ENCODE results near the gene HIVEP1. TPM values are rescaled to one million over a fixed set of nuclear protein-coding genes. Genes with fewer than 3 reads are reported as not detected.

HIVEP1 gene
- polyA plus RNA-seq, 3 donors, result 1.7 to 8.7 (median 2.7) TPM

GRCh38 chr6:12060780-12061609, 48.9 kb downstream of the HIVEP1 start:
- Histone ChIP-seq H4K20me1 (ENCODE audit: insufficient read depth, low read length) (no peaks in the 10 kb centered on the region), H3K27ac (ENCODE audit: low read depth in 1 of 2, low read length in 2 of 2) (peak overlapping the region; percentile 31 to 91), H3K4me1 (ENCODE audit: control insufficient read depth in 1 of 2, insufficient read depth in 2 of 2, low read length in 2 of 2) (peaks cover 23 to 43% of the 10 kb centered on the region in 2 donors), H3K4me2 (replicated peaks; ENCODE audit: extremely low read depth, low read length, poor library complexity, severe bottlenecking) (peak overlapping the region; percentile 78), H3K27me3 (ENCODE audit: control insufficient read depth in 2 of 2, insufficient read depth in 2 of 2, low read length in 2 of 2) (no peaks in the 10 kb centered on the region), H3K4me3 (replicated peaks in 1 of 3; ENCODE audit: low read depth in 2 of 3, low read length in 3 of 3) (peak overlapping the region; percentile 21 to 83 (median 77)), H3K36me3 (replicated peaks in 1 of 2; ENCODE audit: control insufficient read depth in 1 of 2, insufficient read depth in 2 of 2, low read length in 2 of 2) (no peaks in the 10 kb centered on the region), H3K79me2 (ENCODE audit: insufficient read depth, low read length) (no peaks in the 10 kb centered on the region), H3K9ac (ENCODE audit: insufficient read depth, low read length, poor library complexity, severe bottlenecking) (peak overlapping the region; percentile 60), H2AFZ (ENCODE audit: insufficient read depth, low read depth, low read length, poor library complexity, severe bottlenecking) (peak overlapping the region; percentile 73), H3K9me3 (replicated peaks in 1 of 2; ENCODE audit: control insufficient read depth in 1 of 2, insufficient read depth in 1 of 2, low read length in 2 of 2) (no peaks in the 10 kb centered on the region)
- Mint-ChIP-seq H3K27me3 (ENCODE audit: low read depth in 3 of 3) (peaks cover 0 to 3% (median 0%) of the 10 kb centered on the region in 3 donors), H3K4me3 (peak overlapping the region; percentile 88 to 93), H3K27ac (peak overlapping the region; percentile 92 to 100 (median 98)), H3K9me3 (no peaks in the 10 kb centered on the region), H3K4me1 (peaks cover 41% of the 10 kb centered on the region), H3K36me3 (peaks cover 6 to 10% of the 10 kb centered on the region in 2 donors)
- no peak for TF ChIP-seq CTCF (IDR thresholded peaks at IDR 0.05)
- DNase-seq, result peak; percentile 86 to 90 (median 89)
- WGBS (ENCODE audit: insufficient coverage), result 22% methylated on average over 11 of the region's 15 CpGs
- intact Hi-C loops (cut with micrococcal nuclease), result no loop called here

GRCh38 chr6:12062605-12063004, 50.5 kb downstream of the HIVEP1 start:
- Mint-ChIP-seq H3K27ac (no peak overlapping the region), H3K36me3 (peaks cover 6 to 10% of the 10 kb centered on the region in 2 donors), H3K27me3 (ENCODE audit: low read depth in 3 of 3) (peaks cover 0 to 3% (median 0%) of the 10 kb centered on the region in 3 donors), H3K4me3 (no peak overlapping the region), H3K9me3 (no peaks in the 10 kb centered on the region), H3K4me1 (peaks cover 36% of the 10 kb centered on the region)
- TF ChIP-seq CTCF (IDR thresholded peaks at IDR 0.05), result no peak
- H3K36me3 ChIP-seq (replicated peaks in 1 of 2; ENCODE audit: control insufficient read depth in 1 of 2, insufficient read depth in 2 of 2, low read length in 2 of 2), result no peaks in the 10 kb centered on the region
- no peaks in the 10 kb centered on the region for H3K27me3 ChIP-seq (ENCODE audit: control insufficient read depth in 2 of 2, insufficient read depth in 2 of 2, low read length in 2 of 2)
- no peak overlapping the region for H3K27ac ChIP-seq (ENCODE audit: low read depth in 1 of 2, low read length in 2 of 2)
- H3K4me2 ChIP-seq (replicated peaks; ENCODE audit: extremely low read depth, low read length, poor library complexity, severe bottlenecking), result no peak overlapping the region
- no peak overlapping the region for H3K4me3 ChIP-seq (replicated peaks in 1 of 3; ENCODE audit: low read depth in 2 of 3, low read length in 3 of 3)
- no peak for DNase-seq
- intact Hi-C loops (cut with micrococcal nuclease), result no loop called here
- no peak overlapping the region for H3K9ac ChIP-seq (ENCODE audit: insufficient read depth, low read length, poor library complexity, severe bottlenecking)
- no peaks in the 10 kb centered on the region for H3K79me2 ChIP-seq (ENCODE audit: insufficient read depth, low read length)
- H4K20me1 ChIP-seq (ENCODE audit: insufficient read depth, low read length), result no peaks in the 10 kb centered on the region
- H3K4me1 ChIP-seq (ENCODE audit: control insufficient read depth in 1 of 2, insufficient read depth in 2 of 2, low read length in 2 of 2), result peaks cover 21 to 37% of the 10 kb centered on the region in 2 donors
- H2AFZ ChIP-seq (ENCODE audit: insufficient read depth, low read depth, low read length, poor library complexity, severe bottlenecking), result no peak overlapping the region
- no peaks in the 10 kb centered on the region for H3K9me3 ChIP-seq (replicated peaks in 1 of 2; ENCODE audit: control insufficient read depth in 1 of 2, insufficient read depth in 1 of 2, low read length in 2 of 2)
- no CpG with 5 or more reads among the region's 5 CpGs for WGBS (ENCODE audit: insufficient coverage)
